Body of pancreas (tissue), 4 donors: ENCODE results near the gene MACROH2A2.
"Not testable (repeated sequence)": the region's sequence is repeated elsewhere in the genome, so short reads cannot be mapped to it uniquely, and the experiment has no call there.

Source experiments
- POLR2A ChIP-seq, 3 donors: fragments of 450-650 bp; IDR thresholded peaks; one replicate each; pipeline ENCODE4 v1.6.1; 2016; ENCODE audit warnings: antibody characterized with exemption in 3 of 3, mild to moderate bottlenecking in 2 of 3
- TF ChIP-seq, protein P1 (sequence below), 7 experiments: fragments of 450-650 bp in 4 of 7; fragments of 200-600 bp in 3 of 7; sonication (generic) in 3 of 7; IDR thresholded peaks; one replicate each; pipeline ENCODE4 v1.5.1; 2016 to 2019; ENCODE audit warnings: antibody characterized with exemption in 7 of 7

DNA sequence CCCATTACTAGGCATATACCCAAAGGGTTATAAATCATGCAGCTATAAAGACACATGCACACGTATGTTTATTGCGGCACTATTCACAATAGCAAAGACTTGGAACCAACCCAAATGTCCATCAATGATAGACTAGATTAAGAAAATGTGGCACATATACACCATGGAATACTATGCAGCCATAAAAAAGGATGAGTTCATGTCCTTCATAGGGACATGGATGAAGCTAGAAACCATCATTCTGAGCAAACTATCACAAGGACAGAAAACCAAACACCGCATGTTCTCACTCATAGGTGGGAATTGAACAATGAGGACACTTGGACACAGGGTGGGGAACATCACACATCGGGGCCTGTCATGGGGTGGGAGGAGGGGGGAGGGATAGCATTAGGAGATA is 5.6 kb upstream of the MACROH2A2 start:
- TF ChIP-seq POLR2A (IDR thresholded peaks at IDR 0.05) = not testable (repeated sequence)
- TF ChIP-seq, protein P1, sequence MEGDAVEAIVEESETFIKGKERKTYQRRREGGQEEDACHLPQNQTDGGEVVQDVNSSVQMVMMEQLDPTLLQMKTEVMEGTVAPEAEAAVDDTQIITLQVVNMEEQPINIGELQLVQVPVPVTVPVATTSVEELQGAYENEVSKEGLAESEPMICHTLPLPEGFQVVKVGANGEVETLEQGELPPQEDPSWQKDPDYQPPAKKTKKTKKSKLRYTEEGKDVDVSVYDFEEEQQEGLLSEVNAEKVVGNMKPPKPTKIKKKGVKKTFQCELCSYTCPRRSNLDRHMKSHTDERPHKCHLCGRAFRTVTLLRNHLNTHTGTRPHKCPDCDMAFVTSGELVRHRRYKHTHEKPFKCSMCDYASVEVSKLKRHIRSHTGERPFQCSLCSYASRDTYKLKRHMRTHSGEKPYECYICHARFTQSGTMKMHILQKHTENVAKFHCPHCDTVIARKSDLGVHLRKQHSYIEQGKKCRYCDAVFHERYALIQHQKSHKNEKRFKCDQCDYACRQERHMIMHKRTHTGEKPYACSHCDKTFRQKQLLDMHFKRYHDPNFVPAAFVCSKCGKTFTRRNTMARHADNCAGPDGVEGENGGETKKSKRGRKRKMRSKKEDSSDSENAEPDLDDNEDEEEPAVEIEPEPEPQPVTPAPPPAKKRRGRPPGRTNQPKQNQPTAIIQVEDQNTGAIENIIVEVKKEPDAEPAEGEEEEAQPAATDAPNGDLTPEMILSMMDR (IDR thresholded peaks at IDR 0.05) = not testable (repeated sequence)
